ENCODE measurements around the gene PIWIL4.
"Not testable (repeated sequence)": the region's sequence is repeated elsewhere in the genome, so short reads cannot be mapped to it uniquely, and the experiment has no call there.

PIWIL4 gene

GRCh38 chr11:94555752-94556329 is 11.3 kb upstream of the PIWIL4 start:
- not testable (repeated sequence) for H3K27ac ChIP-seq (ENCODE audit: low read length); H3K36me3 ChIP-seq (ENCODE audit: insufficient read depth, low read depth, low read length); H3K9me3 ChIP-seq (ENCODE audit: insufficient read depth, low read depth, low read length); H3K4me3 ChIP-seq (ENCODE audit: low read length); H3K9ac ChIP-seq (ENCODE audit: low read depth, low read length); H3K4me1 ChIP-seq (ENCODE audit: insufficient read depth, low read length); H3K27me3 ChIP-seq (ENCODE audit: insufficient read depth, low read length)

- no peak overlapping the region for H3K4me3 ChIP-seq (ENCODE audit: low read length)
- no peaks in the 10 kb centered on the region for H3K4me1 ChIP-seq (ENCODE audit: insufficient read depth, low read length)
- H3K27ac ChIP-seq (ENCODE audit: low read length) = no peak overlapping the region
- no peaks in the 10 kb centered on the region for H3K36me3 ChIP-seq (ENCODE audit: insufficient read depth, low read depth, low read length)
- no peaks in the 10 kb centered on the region for H3K27me3 ChIP-seq (ENCODE audit: insufficient read depth, low read length)
- H3K9me3 ChIP-seq (ENCODE audit: insufficient read depth, low read depth, low read length) = no peaks in the 10 kb centered on the region
- no peak overlapping the region for H3K9ac ChIP-seq (ENCODE audit: low read depth, low read length)
Observed at GRCh38 chr11:94557421-94557820, 9.7 kb upstream of the PIWIL4 start.

- Histone ChIP-seq H3K27ac (ENCODE audit: low read length) (no peak overlapping the region), H3K9me3 (ENCODE audit: insufficient read depth, low read depth, low read length) (no peaks in the 10 kb centered on the region), H3K4me3 (ENCODE audit: low read length) (no peak overlapping the region), H3K36me3 (ENCODE audit: insufficient read depth, low read depth, low read length) (no peaks in the 10 kb centered on the region), H3K9ac (ENCODE audit: low read depth, low read length) (no peak overlapping the region), H3K4me1 (ENCODE audit: insufficient read depth, low read length) (peaks cover under 1% of the 10 kb centered on the region; the same call in 1 of the 2 replicates), H3K27me3 (ENCODE audit: insufficient read depth, low read length) (no peaks in the 10 kb centered on the region)
Observed at GRCh38 chr11:94557992-94558391, 9.2 kb upstream of the PIWIL4 start.

DNA sequence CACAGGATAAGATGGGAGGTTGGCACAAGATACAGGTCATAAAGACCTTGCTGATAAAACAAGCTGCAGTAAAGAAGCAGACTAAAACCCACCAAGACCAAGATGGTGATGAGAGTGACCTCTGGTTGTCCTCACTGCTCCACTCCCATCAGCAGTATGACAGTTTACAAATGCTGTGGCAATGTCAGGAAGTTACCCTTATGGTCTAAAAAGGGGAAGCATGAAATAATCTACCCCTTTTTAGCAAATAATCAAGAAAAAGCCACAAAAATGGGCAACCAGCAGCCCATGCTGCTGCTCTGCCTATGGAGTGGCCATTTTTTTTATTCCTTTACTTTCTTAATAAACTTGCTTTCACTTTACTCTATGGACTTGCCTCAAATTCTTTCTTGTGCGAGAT is 8.7 kb upstream of the PIWIL4 start:
- Histone ChIP-seq H3K27ac (ENCODE audit: low read length) (no peak overlapping the region), H3K27me3 (ENCODE audit: insufficient read depth, low read length) (no peaks in the 10 kb centered on the region), H3K36me3 (ENCODE audit: insufficient read depth, low read depth, low read length) (no peaks in the 10 kb centered on the region), H3K4me3 (ENCODE audit: low read length) (no peak overlapping the region), H3K4me1 (ENCODE audit: insufficient read depth, low read length) (peaks cover 3% of the 10 kb centered on the region; the same call in 1 of the 2 replicates), H3K9ac (ENCODE audit: low read depth, low read length) (no peak overlapping the region), H3K9me3 (ENCODE audit: insufficient read depth, low read depth, low read length) (no peaks in the 10 kb centered on the region)

- H3K27me3 ChIP-seq (ENCODE audit: insufficient read depth, low read length) = no peaks in the 10 kb centered on the region
- no peak overlapping the region for H3K27ac ChIP-seq (ENCODE audit: low read length)
- H3K36me3 ChIP-seq (ENCODE audit: insufficient read depth, low read depth, low read length) = no peaks in the 10 kb centered on the region
- H3K4me1 ChIP-seq (ENCODE audit: insufficient read depth, low read length) = peaks cover 3% of the 10 kb centered on the region; the same call in 1 of the 2 replicates
- H3K9me3 ChIP-seq (ENCODE audit: insufficient read depth, low read depth, low read length) = no peaks in the 10 kb centered on the region
- H3K9ac ChIP-seq (ENCODE audit: low read depth, low read length) = no peak overlapping the region
- no peak overlapping the region for H3K4me3 ChIP-seq (ENCODE audit: low read length)
Observed at GRCh38 chr11:94558932-94559331, 8.2 kb upstream of the PIWIL4 start.

DNA sequence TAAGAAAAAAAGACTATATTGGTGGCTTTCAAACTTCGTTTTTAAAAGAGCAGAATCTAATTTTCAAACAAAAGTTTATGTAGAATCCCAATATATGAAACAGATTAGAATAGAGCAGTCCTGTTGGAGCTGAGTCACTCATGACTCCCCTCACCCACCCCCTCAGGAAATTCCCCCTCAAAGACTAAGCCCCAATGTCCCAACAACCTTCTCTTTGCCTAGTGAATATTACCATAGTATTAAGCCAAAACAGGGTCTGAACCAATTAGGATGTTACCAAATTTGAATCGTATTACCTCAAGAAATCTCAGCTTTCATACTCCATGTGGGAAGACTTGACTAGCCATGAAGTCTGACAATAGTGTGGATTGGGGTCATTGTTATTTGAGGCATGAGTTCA is 7.8 kb upstream of the PIWIL4 start:
- H3K36me3 ChIP-seq (ENCODE audit: insufficient read depth, low read depth, low read length) = no peaks in the 10 kb centered on the region
- H3K9me3 ChIP-seq (ENCODE audit: insufficient read depth, low read depth, low read length) = no peaks in the 10 kb centered on the region
- H3K4me3 ChIP-seq (ENCODE audit: low read length) = no peak overlapping the region
- H3K27ac ChIP-seq (ENCODE audit: low read length) = no peak overlapping the region
- peaks cover 3% of the 10 kb centered on the region; the same call in 1 of the 2 replicates for H3K4me1 ChIP-seq (ENCODE audit: insufficient read depth, low read length)
- H3K9ac ChIP-seq (ENCODE audit: low read depth, low read length) = no peak overlapping the region
- H3K27me3 ChIP-seq (ENCODE audit: insufficient read depth, low read length) = no peaks in the 10 kb centered on the region

GRCh38 chr11:94560834-94561233 is 6.3 kb upstream of the PIWIL4 start:
- Histone ChIP-seq H3K9me3 (ENCODE audit: insufficient read depth, low read depth, low read length) (no peaks in the 10 kb centered on the region), H3K27me3 (ENCODE audit: insufficient read depth, low read length) (no peaks in the 10 kb centered on the region), H3K4me3 (ENCODE audit: low read length) (no peak overlapping the region), H3K9ac (ENCODE audit: low read depth, low read length) (no peak overlapping the region), H3K4me1 (ENCODE audit: insufficient read depth, low read length) (peaks cover 3% of the 10 kb centered on the region; the same call in 1 of the 2 replicates), H3K36me3 (ENCODE audit: insufficient read depth, low read depth, low read length) (no peaks in the 10 kb centered on the region), H3K27ac (ENCODE audit: low read length) (no peak overlapping the region)

GRCh38 chr11:94563176-94563847 is 3.9 kb upstream of the PIWIL4 start:
- H3K27me3 ChIP-seq (ENCODE audit: insufficient read depth, low read length) = no peaks in the 10 kb centered on the region
- no peaks in the 10 kb centered on the region for H3K36me3 ChIP-seq (ENCODE audit: insufficient read depth, low read depth, low read length)
- peaks cover 3% of the 10 kb centered on the region; the same call in 1 of the 2 replicates for H3K4me1 ChIP-seq (ENCODE audit: insufficient read depth, low read length)
- no peak overlapping the region for H3K27ac ChIP-seq (ENCODE audit: low read length)
- H3K9me3 ChIP-seq (ENCODE audit: insufficient read depth, low read depth, low read length) = no peaks in the 10 kb centered on the region
- no peak overlapping the region for H3K9ac ChIP-seq (ENCODE audit: low read depth, low read length)
- H3K4me3 ChIP-seq (ENCODE audit: low read length) = no peak overlapping the region

GRCh38 chr11:94563848-94564467 is 3.2 kb upstream of the PIWIL4 start:
- no peak overlapping the region for H3K9ac ChIP-seq (ENCODE audit: low read depth, low read length)
- peaks cover 3% of the 10 kb centered on the region; the same call in 1 of the 2 replicates for H3K4me1 ChIP-seq (ENCODE audit: insufficient read depth, low read length)
- H3K27ac ChIP-seq (ENCODE audit: low read length) = no peak overlapping the region
- H3K9me3 ChIP-seq (ENCODE audit: insufficient read depth, low read depth, low read length) = no peaks in the 10 kb centered on the region
- no peak overlapping the region for H3K4me3 ChIP-seq (ENCODE audit: low read length)
- H3K36me3 ChIP-seq (ENCODE audit: insufficient read depth, low read depth, low read length) = no peaks in the 10 kb centered on the region
- H3K27me3 ChIP-seq (ENCODE audit: insufficient read depth, low read length) = no peaks in the 10 kb centered on the region

DNA sequence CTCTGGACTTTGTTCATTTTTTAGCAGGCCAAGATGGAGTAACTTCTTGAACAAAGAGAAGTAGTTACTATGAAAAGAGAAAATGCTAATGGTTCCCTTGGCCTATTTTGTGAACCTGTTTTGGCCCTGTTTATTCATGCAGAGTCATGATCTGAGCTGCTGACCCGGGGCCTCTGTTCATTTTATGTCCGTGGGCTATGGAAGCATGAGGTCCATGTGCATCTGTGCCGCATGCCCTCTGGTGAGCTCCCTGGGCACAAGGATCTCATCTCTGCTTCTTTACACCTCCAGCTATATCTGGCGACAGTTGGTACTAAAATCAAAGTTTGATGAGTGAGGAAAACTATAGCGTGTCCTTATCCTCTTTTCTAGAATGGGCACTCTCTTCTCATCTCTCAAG is 1.0 kb downstream of the PIWIL4 start:
- H3K27ac ChIP-seq (ENCODE audit: low read length) = no peak overlapping the region
- no peaks in the 10 kb centered on the region for H3K36me3 ChIP-seq (ENCODE audit: insufficient read depth, low read depth, low read length)
- no peaks in the 10 kb centered on the region for H3K9me3 ChIP-seq (ENCODE audit: insufficient read depth, low read depth, low read length)
- H3K4me3 ChIP-seq (ENCODE audit: low read length) = no peak overlapping the region
- peaks cover under 1% of the 10 kb centered on the region; the same call in 1 of the 2 replicates for H3K4me1 ChIP-seq (ENCODE audit: insufficient read depth, low read length)
- no peak overlapping the region for H3K9ac ChIP-seq (ENCODE audit: low read depth, low read length)
- H3K27me3 ChIP-seq (ENCODE audit: insufficient read depth, low read length) = no peaks in the 10 kb centered on the region

DNA sequence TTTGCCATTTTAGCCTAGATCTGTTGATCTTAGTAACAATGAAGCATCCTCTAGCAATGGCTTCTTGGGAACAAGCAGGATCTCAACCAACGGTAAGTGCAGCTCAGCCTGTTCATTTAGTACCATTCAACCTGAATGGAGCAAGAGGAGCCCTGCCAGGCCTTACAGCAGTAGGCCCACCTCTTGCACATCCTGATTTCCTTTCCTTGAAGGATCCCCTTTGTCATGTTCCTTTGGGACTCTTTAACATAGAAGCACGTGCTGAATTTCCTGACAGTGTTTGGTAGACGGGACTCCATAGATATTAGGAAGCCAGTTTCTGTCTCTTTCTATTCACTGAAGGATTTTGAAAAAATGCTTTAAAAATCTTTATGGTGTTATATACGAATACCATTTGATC is 1.5 kb downstream of the PIWIL4 start:
- Histone ChIP-seq H3K9ac (ENCODE audit: low read depth, low read length) (no peak overlapping the region), H3K27ac (ENCODE audit: low read length) (no peak overlapping the region), H3K9me3 (ENCODE audit: insufficient read depth, low read depth, low read length) (no peaks in the 10 kb centered on the region), H3K4me3 (ENCODE audit: low read length) (no peak overlapping the region), H3K27me3 (ENCODE audit: insufficient read depth, low read length) (no peaks in the 10 kb centered on the region), H3K36me3 (ENCODE audit: insufficient read depth, low read depth, low read length) (no peaks in the 10 kb centered on the region), H3K4me1 (ENCODE audit: insufficient read depth, low read length) (no peaks in the 10 kb centered on the region)

GRCh38 chr11:94572975-94573374 is 5.8 kb downstream of the PIWIL4 start:
- H3K9me3 ChIP-seq (ENCODE audit: insufficient read depth, low read depth, low read length); H3K27ac ChIP-seq (ENCODE audit: low read length); H3K4me1 ChIP-seq (ENCODE audit: insufficient read depth, low read length); H3K27me3 ChIP-seq (ENCODE audit: insufficient read depth, low read length); H3K9ac ChIP-seq (ENCODE audit: low read depth, low read length); H3K36me3 ChIP-seq (ENCODE audit: insufficient read depth, low read depth, low read length); H3K4me3 ChIP-seq (ENCODE audit: low read length): not testable (repeated sequence)
